HepG2 (cell line): ENCODE measurements around the gene BCKDHA. TPM values are rescaled to one million over a fixed set of nuclear protein-coding genes. Genes with fewer than 3 reads are reported as not detected.

Experiments used
- ATAC-seq: fragments of 200-7000 bp; cut with Tn5 transposase; 3 replicates; pipeline ENCODE4 v1.9.1; 2020; ENCODE audit warnings: mild to moderate bottlenecking, moderate library complexity
- BruUV-seq: library from RNA; stranded (reverse); fragments of 400-500 nt; replicated peaks from 2 replicates; lab custom pipeline; 2021; lab: Mats Ljungman, UMichigan
- CTCF ChIA-PET: fragments of 300-600 bp; formaldehyde crosslinking; extraction: SDS; loops from one replicate; lab custom pipeline; 2021; ENCODE audit warnings: low total read pairs, inconsistent platforms, low intra/inter-chr PET ratio; lab: Yijun Ruan, JAX
- POLR2A ChIA-PET: fragments of 350-600 bp; sonication (Branson Sonifier 250); formaldehyde crosslinking; loops from one replicate; lab custom pipeline; 2020; ENCODE audit warnings: antibody characterized with exemption, inconsistent platforms; lab: Yijun Ruan, JAX
- DNase-seq: peaks from one replicate; pipeline ENCODE4 v3.0.0-alpha.2; 2015; ENCODE audit warnings: low spot score
- FAIRE-seq: peaks from 3 replicates; lab custom pipeline; 2011; peaks lifted over from hg19 to GRCh38; lab: Jason Lieb, UNC
- H2AFZ ChIP-seq: one replicate; pipeline ENCODE4 v1.6.1; 2011; ENCODE audit warnings: low read length, inconsistent platforms
- H3K27ac ChIP-seq: fragments of 300-600 bp; 3 replicates; pipeline ENCODE4 v1.8.0; 2011; ENCODE audit warnings: mixed run types, mild to moderate bottlenecking, mixed read lengths, low read length, inconsistent platforms; ENCODE audit not compliant: insufficient read depth; ENCODE audit errors: extremely low read length
- H3K27me3 ChIP-seq, 2 experiments: fragments of 200-600 bp in 1 of 2; 2 replicates in 1 of 2; 3 replicates in 1 of 2; pipeline versions ENCODE4 v1.6.0 to v1.8.0; 2011; ENCODE audit warnings: low read length in 2 of 2, mild to moderate bottlenecking in 2 of 2, moderate library complexity in 2 of 2, inconsistent platforms in 1 of 2; ENCODE audit not compliant: insufficient read depth in 2 of 2, control insufficient read depth in 1 of 2
- H3K36me3 ChIP-seq, 2 experiments: fragments of 200-600 bp in 1 of 2; replicated peaks in 1 of 2; 2 replicates in 1 of 2; 3 replicates in 1 of 2; pipeline versions ENCODE4 v1.5.1 to v1.8.0; 2011; ENCODE audit warnings: low read length in 2 of 2, inconsistent platforms in 1 of 2; ENCODE audit not compliant: insufficient read depth in 2 of 2, control insufficient read depth in 1 of 2
- H3K4me1 ChIP-seq: 2 replicates; pipeline ENCODE4 v1.5.1; 2012; ENCODE audit warnings: low read length, inconsistent platforms; ENCODE audit not compliant: insufficient read depth
- H3K4me2 ChIP-seq: 2 replicates; pipeline ENCODE4 v1.6.0; 2011; ENCODE audit warnings: low read depth, low read length, inconsistent platforms
- H3K4me3 ChIP-seq, 3 experiments: fragments of 200-600 bp in 1 of 3; sonication (generic), shearing (Covaris generic) in 1 of 3; replicated peaks in 1 of 3; 2 replicates each; pipeline ENCODE4 v1.5.1; 2011 to 2016; ENCODE audit warnings: low read length in 3 of 3, inconsistent platforms in 2 of 3, low read depth in 2 of 3, mild to moderate bottlenecking in 2 of 3, control low read depth in 1 of 3, mixed read lengths in 1 of 3; ENCODE audit not compliant: insufficient read depth in 1 of 3
- H3K79me2 ChIP-seq: one replicate; pipeline ENCODE4 v1.6.1; 2011; ENCODE audit warnings: low read length, inconsistent platforms; ENCODE audit not compliant: insufficient read depth
- H3K9ac ChIP-seq: 2 replicates; pipeline ENCODE4 v1.6.0; 2011; ENCODE audit warnings: mild to moderate bottlenecking, low read depth, low read length, inconsistent platforms; ENCODE audit not compliant: insufficient read depth
- H3K9me3 ChIP-seq: 2 replicates; pipeline ENCODE4 v1.5.1; 2012; ENCODE audit warnings: mild to moderate bottlenecking, low read length
- H4K20me1 ChIP-seq: 2 replicates; pipeline ENCODE4 v1.6.0; 2011; ENCODE audit warnings: inconsistent platforms, mild to moderate bottlenecking, low read length, moderate library complexity; ENCODE audit not compliant: insufficient read depth
- ATF7-NPFF ChIP-seq: sonication (generic); formaldehyde crosslinking; IDR thresholded peaks from 2 replicates; pipeline ENCODE4 v1.8.1; 2023; ENCODE audit warnings: mild to moderate bottlenecking, low read depth, missing genetic modification reagents, moderate library complexity
- FOXA3 ChIP-seq: IDR thresholded peaks from 2 replicates; pipeline ENCODE4 v1.6.1; 2016; ENCODE audit warnings: missing genetic modification reagents, missing compliant biosample characterization
- HMG20A ChIP-seq: IDR thresholded peaks from 2 replicates; pipeline ENCODE4 v1.6.1; 2016; ENCODE audit warnings: borderline replicate concordance
- HMG20B ChIP-seq: conservative IDR thresholded peaks from 2 replicates; pipeline ENCODE4 v1.6.1; 2016; ENCODE audit warnings: missing genetic modification reagents, missing compliant biosample characterization
- HMGA1 ChIP-seq: sonication (generic); formaldehyde crosslinking; conservative IDR thresholded peaks from 2 replicates; pipeline ENCODE4 v1.4.0; 2020; ENCODE audit warnings: missing genetic modification reagents
- HNF4G ChIP-seq, 2 experiments: sonication (generic) in 1 of 2; formaldehyde crosslinking in 1 of 2; IDR thresholded peaks; 2 replicates each; pipeline versions ENCODE4 v1.4.0 to v1.6.1; 2011 to 2020; ENCODE audit warnings: borderline replicate concordance in 2 of 2, low read depth in 2 of 2, mild to moderate bottlenecking in 2 of 2, low read length in 1 of 2, missing genetic modification reagents in 1 of 2, moderate library complexity in 1 of 2
- MXI1 ChIP-seq: IDR thresholded peaks from 3 replicates; pipeline ENCODE4 v1.6.1; 2012; ENCODE audit warnings: low read depth, low read length, inconsistent platforms, borderline replicate concordance
- ZBTB38 ChIP-seq: sonication (generic); formaldehyde crosslinking; IDR thresholded peaks from 2 replicates; pipeline ENCODE4 v1.5.1; 2020; ENCODE audit warnings: mild to moderate bottlenecking, missing genetic modification reagents
- ZNF225 ChIP-seq: sonication (generic); formaldehyde crosslinking; IDR thresholded peaks from 2 replicates; pipeline ENCODE4 v1.4.0; 2020; ENCODE audit warnings: mild to moderate bottlenecking, missing genetic modification reagents
- ZNF562 ChIP-seq: sonication (generic); formaldehyde crosslinking; IDR thresholded peaks from 2 replicates; pipeline ENCODE4 v1.8.0; 2022; ENCODE audit warnings: missing genetic modification reagents, borderline replicate concordance
- WGBS: methylation state at CpG from one replicate; pipeline ENCODE4 v1.1.6; 2017; ENCODE audit warnings: low lambda C conversion rate; 5-methylcytosine and 5-hydroxymethylcytosine counted together
- in situ Hi-C: cut with HindIII; loops from 2 replicates; pipeline ENCODE4 v1.10.0; 2017; ENCODE audit warnings: low pct_unique_long_range_greater_than_20kb; ENCODE audit not compliant: extremely low pct_ligation_motif_present
- intact Hi-C: fragments of 100-400 bp; cut with micrococcal nuclease; formaldehyde crosslinking; loops from one replicate; pipeline ENCODE4 v1.10.0; 2022; ENCODE audit not compliant: unreplicated experiment
- polyA plus RNA-seq, 8 experiments: library from polyadenylated mRNA; depleted of rRNA in 3 of 8; stranded (reverse) in 7 of 8; unstranded in 1 of 8; fragments of >200 nt; fragmentation: Illumina TruSeq in 4 of 8; extraction: Trizol in 4 of 8; gene quantifications; 2 replicates each; pipeline versions ENCODE4 v1.2.1 to v1.2.3, GENCODE V29; 2011 to 2016; ENCODE audit warnings: low read depth in 4 of 8, missing spikeins in 1 of 8, mixed read lengths in 1 of 8; ENCODE audit not compliant: insufficient read depth in 1 of 8
- total RNA-seq, 5 experiments: library from RNA; depleted of rRNA; stranded (reverse); fragments of >200 nt; fragmentation: Illumina TruSeq; extraction: Trizol; gene quantifications; 2 replicates each; pipeline ENCODE4 v1.2.3, GENCODE V29; 2016; ENCODE audit warnings: low read depth in 1 of 5
- TF ChIP-seq, protein P1 (sequence below): sonication (generic); formaldehyde crosslinking; IDR thresholded peaks from 2 replicates; pipeline ENCODE4 v1.4.0; 2020; ENCODE audit warnings: missing genetic modification reagents, borderline replicate concordance
- TF ChIP-seq, protein P2 (sequence below): sonication (generic); formaldehyde crosslinking; IDR thresholded peaks from 2 replicates; pipeline ENCODE4 v1.8.1; 2023; ENCODE audit warnings: missing genetic modification reagents, inconsistent platforms, borderline replicate concordance

BCKDHA gene
- total and polyA plus RNA-seq, 2 of the 13 experiments (the other 11 are each of a cell fraction or from before 2014, with no cell fraction given) = 11.8 to 31.5 TPM

DNA sequence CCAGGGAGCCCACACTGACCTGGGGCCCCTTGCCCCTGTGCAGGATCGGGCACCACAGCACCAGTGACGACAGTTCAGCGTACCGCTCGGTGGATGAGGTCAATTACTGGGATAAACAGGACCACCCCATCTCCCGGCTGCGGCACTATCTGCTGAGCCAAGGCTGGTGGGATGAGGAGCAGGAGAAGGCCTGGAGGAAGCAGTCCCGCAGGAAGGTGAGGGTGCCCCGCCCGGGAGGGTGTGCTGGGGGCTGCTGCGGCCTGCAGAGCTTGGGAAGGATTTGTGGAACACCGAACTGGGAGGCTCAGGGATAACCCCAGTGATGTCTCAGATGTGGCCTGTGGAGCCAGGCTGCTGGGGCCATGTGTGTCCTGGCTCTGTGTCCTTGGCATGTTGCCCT is 25.3 kb downstream of the BCKDHA start:
- Histone ChIP-seq H3K9me3 (no peaks in the 10 kb centered on the region), H3K27me3 (no peaks in the 10 kb centered on the region), H3K9ac (no peak overlapping the region), H3K4me2 (no peak overlapping the region), H4K20me1 (no peaks in the 10 kb centered on the region), H2AFZ (no peak overlapping the region), H3K4me1 (peaks cover 36% of the 10 kb centered on the region), H3K27ac (no peak overlapping the region), H3K79me2 (no peaks in the 10 kb centered on the region), H3K4me3 (no peak overlapping the region), H3K36me3 (peaks cover 20 to 32% of the 10 kb centered on the region in 2 experiments; a peak in 4 of 5 replicates)
- TF ChIP-seq ZBTB38 (CRISPR knock-in tag) (0 out of 2 replicates have a peak, but pooled peaks have one; percentile 2), HMG20B (no peak)
- 97% methylated on average over 12 of the region's 12 CpGs for WGBS
- ChIA-PET POLR2A (interaction anchor here (2.9 kb wide), 1 partner anchor 17 kb away, joined by 18 read pairs; the partner anchor contains the start of gene DMAC2), CTCF (no interaction called here)
- no peak for DNase-seq
- FAIRE-seq = no peak
- BruUV-seq = no TSS peak
- intact Hi-C loops (no loop called here), in situ Hi-C loops (no loop called here)
- ATAC-seq = no peak

DNA sequence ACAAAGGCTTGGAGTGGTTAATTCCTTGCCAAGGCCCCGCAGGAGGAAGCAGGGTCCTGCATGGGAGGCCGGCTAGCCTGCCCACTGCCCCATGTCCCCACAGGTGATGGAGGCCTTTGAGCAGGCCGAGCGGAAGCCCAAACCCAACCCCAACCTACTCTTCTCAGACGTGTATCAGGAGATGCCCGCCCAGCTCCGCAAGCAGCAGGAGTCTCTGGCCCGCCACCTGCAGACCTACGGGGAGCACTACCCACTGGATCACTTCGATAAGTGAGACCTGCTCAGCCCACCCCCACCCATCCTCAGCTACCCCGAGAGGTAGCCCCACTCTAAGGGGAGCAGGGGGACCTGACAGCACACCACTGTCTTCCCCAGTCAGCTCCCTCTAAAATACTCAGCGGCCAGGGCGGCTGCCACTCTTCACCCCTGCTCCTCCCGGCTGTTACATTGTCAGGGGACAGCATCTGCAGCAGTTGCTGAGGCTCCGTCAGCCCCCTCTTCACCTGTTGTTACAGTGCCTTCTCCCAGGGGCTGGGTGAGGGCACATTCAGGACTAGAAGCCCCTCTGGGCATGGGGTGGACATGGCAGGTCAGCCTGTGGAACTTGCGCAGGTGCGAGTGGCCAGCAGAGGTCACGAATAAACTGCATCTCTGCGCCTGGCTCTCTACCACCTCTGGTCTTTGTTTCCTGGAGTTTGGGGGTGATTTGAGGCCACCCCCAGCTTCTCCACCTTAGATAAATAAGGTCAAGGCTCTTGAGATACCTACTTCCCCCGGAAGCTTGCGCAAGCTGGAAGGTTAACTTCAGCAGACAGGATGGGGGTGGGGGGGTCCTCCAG is 26.9 kb downstream of the BCKDHA start:
- WGBS = 89% methylated on average over 13 of the region's 21 CpGs
- intact Hi-C loops (no loop called here), in situ Hi-C loops (no loop called here)
- peak overlapping the region; percentile 9; the same call in 1 of the 2 replicates for H3K4me2 ChIP-seq
- H3K9ac ChIP-seq = no peak overlapping the region
- H3K4me3 ChIP-seq = no peak overlapping the region; a peak in 1 of 6 replicates
- H2AFZ ChIP-seq = no peak overlapping the region
- ATAC-seq (no peak), FAIRE-seq (no peak), DNase-seq (no peak)
- H3K9me3 ChIP-seq = no peaks in the 10 kb centered on the region
- peaks cover 16 to 21% of the 10 kb centered on the region in 2 experiments; a peak in 4 of 5 replicates for H3K36me3 ChIP-seq
- H4K20me1 ChIP-seq = no peaks in the 10 kb centered on the region
- peaks cover 43% of the 10 kb centered on the region for H3K4me1 ChIP-seq
- H3K27me3 ChIP-seq = no peaks in the 10 kb centered on the region
- BruUV-seq = no TSS peak
- H3K27ac ChIP-seq = no peak overlapping the region
- ChIA-PET CTCF (no interaction called here), POLR2A (interaction anchor here (2.2 to 2.9 kb wide), 2 partner anchors 15 kb away, joined by 10 to 18 read pairs; partner anchors contain the start of gene DMAC2)
- no peaks in the 10 kb centered on the region for H3K79me2 ChIP-seq
- TF ChIP-seq HMGA1 (CRISPR knock-in tag) (no peak), ZNF562 (CRISPR knock-in tag) (no peak), HNF4G (IDR thresholded peaks at IDR 0.05; ENCODE audit: borderline replicate concordance, low read depth, low read length) (no peak), HNF4G (CRISPR knock-in tag; IDR thresholded peaks at IDR 0.05; ENCODE audit: borderline replicate concordance, low read depth) (no peak), FOXA3 (CRISPR knock-in tag) (0 out of 2 replicates have a peak, but pooled peaks have one; percentile 20), ATF7-NPFF (CRISPR knock-in tag) (no peak), HMG20A (no peak), MXI1 (no peak), ZNF225 (no peak)
- TF ChIP-seq, protein P1, sequence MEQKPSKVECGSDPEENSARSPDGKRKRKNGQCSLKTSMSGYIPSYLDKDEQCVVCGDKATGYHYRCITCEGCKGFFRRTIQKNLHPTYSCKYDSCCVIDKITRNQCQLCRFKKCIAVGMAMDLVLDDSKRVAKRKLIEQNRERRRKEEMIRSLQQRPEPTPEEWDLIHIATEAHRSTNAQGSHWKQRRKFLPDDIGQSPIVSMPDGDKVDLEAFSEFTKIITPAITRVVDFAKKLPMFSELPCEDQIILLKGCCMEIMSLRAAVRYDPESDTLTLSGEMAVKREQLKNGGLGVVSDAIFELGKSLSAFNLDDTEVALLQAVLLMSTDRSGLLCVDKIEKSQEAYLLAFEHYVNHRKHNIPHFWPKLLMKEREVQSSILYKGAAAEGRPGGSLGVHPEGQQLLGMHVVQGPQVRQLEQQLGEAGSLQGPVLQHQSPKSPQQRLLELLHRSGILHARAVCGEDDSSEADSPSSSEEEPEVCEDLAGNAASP (CRISPR knock-in tag) = peak; percentile 91
- TF ChIP-seq, protein P2, sequence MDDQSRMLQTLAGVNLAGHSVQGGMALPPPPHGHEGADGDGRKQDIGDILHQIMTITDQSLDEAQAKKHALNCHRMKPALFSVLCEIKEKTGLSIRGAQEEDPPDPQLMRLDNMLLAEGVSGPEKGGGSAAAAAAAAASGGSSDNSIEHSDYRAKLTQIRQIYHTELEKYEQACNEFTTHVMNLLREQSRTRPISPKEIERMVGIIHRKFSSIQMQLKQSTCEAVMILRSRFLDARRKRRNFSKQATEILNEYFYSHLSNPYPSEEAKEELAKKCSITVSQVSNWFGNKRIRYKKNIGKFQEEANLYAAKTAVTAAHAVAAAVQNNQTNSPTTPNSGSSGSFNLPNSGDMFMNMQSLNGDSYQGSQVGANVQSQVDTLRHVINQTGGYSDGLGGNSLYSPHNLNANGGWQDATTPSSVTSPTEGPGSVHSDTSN (CRISPR knock-in tag) = no peak
